GM10248 (cell line): ENCODE results near the gene STX1A.

Source experiments
- CTCF ChIA-PET: fragments of 300-600 bp; sonication (Branson Sonifier 250); formaldehyde crosslinking; extraction: SDS; loops from one replicate; lab custom pipeline; 2021; ENCODE audit warnings: antibody characterized with exemption; lab: Yijun Ruan, JAX
- POLR2A ChIA-PET: fragments of 350-650 bp; sonication (Branson Sonifier 250); formaldehyde crosslinking; extraction: SDS; loops from one replicate; lab custom pipeline; 2020; ENCODE audit warnings: antibody characterized with exemption; lab: Yijun Ruan, JAX
- DNase-seq: peaks from one replicate; pipeline ENCODE4 v3.0.0; 2012; ENCODE audit errors: extremely low spot score
- CTCF ChIP-seq: IDR thresholded peaks from 2 replicates; pipeline ENCODE4 v1.5.1; 2012; ENCODE audit warnings: mild to moderate bottlenecking, low read depth; ENCODE audit errors: extremely low read depth, missing control alignments, control extremely low read depth

STX1A gene

GRCh38 chr7:73704640-73705550 lies 14.6 kb downstream of the STX1A start:
- CTCF ChIA-PET = interaction anchor here (1.1 to 3.1 kb wide), 4 partner anchors 8 to 98 kb away, joined by 4 to 11 read pairs (median 4); no protein-coding TSS in a partner anchor
- no peak for TF ChIP-seq CTCF
- DNase-seq = no peak
- POLR2A ChIA-PET = interaction anchor here (0.6 to 1.2 kb wide), 3 partner anchors 14 to 39 kb away, joined by 3 to 5 read pairs (median 3); no protein-coding TSS in a partner anchor

DNA sequence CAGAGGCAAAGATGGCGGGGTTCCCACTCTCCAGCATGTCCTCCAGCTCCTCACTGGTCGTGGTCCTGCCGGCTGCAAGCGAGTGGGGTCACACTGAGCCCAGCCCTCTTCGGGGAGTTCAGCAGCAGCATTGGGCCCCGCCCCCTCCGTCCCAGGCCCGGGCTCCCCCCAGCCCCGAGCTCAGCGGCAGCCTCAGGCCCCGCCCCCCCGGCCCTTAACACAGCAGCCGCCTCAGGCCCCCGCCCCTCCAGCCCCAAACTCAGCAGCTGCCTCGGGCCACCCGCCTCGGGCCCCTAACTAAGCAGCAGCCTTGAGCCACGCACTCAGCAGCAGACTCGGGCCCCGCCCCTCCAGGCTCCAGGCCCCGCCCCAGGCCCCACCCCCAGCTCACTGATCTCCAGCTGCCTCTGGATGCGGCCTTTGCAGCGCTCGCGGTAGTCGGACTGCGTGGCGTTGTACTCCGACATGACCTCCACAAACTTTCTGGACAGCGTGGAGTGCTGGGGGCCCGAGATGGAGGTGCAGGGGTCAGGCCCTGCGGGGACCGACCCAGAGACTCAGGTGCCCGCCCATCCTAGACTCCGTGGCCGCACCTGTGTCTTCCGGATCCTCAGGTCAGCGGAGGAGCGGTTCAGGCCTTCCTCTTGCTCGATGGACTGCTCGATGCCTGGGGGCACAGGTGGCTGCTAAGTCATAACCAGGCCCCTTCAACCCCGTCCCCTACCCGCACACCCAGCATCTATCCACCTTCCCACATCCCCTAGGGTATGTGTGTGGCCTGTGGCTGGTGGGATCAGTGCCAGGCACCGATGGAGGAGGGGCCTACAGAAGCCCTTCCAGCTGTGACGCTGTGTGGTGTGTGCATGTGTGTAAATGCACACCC lies 15.5 kb downstream of the STX1A start:
- TF ChIP-seq CTCF = no peak
- ChIA-PET CTCF (interaction anchor here (1.9 to 3.1 kb wide), 3 partner anchors 11 to 97 kb away, joined by 4 to 14 read pairs (median 11); no protein-coding TSS in a partner anchor), POLR2A (interaction anchor here (0.6 to 1.2 kb wide), 2 partner anchors 13 to 38 kb away, joined by 3 to 5 read pairs; no protein-coding TSS in a partner anchor)
- DNase-seq = peak; percentile 71

- ChIA-PET CTCF (interaction anchor here (1.9 to 3.8 kb wide), 3 partner anchors 10 to 96 kb away, joined by 4 to 15 read pairs (median 14); no protein-coding TSS in a partner anchor), POLR2A (no interaction called here)
- DNase-seq = no peak
- TF ChIP-seq CTCF = no peak
Observed at GRCh38 chr7:73703225-73703624, 16.2 kb downstream of the STX1A start.

GRCh38 chr7:73702665-73703064 lies 16.8 kb downstream of the STX1A start:
- ChIA-PET POLR2A (interaction anchor here (0.6 to 1.7 kb wide), 2 partner anchors 11 to 475 kb away, joined by 4 read pairs; no protein-coding TSS in a partner anchor), CTCF (interaction anchor here (1.1 to 3.8 kb wide), 5 partner anchors 8 to 96 kb away, joined by 3 to 19 read pairs (median 14); partner anchors contain the start of gene VPS37D)
- no peak for DNase-seq
- TF ChIP-seq CTCF = no peak

DNA sequence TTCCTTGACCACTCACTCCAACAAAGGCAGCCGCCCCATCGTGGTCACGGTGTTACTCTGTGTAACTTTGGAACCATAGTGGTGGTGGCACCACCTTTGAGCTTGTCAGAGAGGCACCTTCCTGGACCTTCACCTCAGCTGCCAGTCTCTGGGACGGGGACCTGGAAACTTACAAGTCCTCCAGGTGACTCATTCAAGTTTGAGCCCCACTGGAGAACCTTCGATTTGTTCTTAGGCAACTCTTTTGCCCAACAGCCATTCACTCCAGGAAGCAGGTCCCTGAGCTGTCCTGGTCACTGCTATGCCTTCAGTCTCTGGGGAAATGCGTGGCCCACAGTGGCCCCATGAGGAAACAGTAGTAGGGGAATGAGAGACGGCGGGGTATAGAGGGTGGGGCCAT lies 17.2 kb downstream of the STX1A start:
- TF ChIP-seq CTCF = no peak
- DNase-seq = no peak
- ChIA-PET POLR2A (interaction anchor here (0.6 to 1.7 kb wide), 3 partner anchors 9 to 476 kb away, joined by 3 to 4 read pairs (median 4); no protein-coding TSS in a partner anchor), CTCF (interaction anchor here (1.1 to 3.8 kb wide), 4 partner anchors 9 to 95 kb away, joined by 3 to 19 read pairs (median 14); partner anchors contain the start of gene VPS37D)
